HG02642 (cell line): ENCODE measurements around the gene PPP6R1.

Experiments used
- ATAC-seq: cut with Tn5 transposase; IDR thresholded peaks from one replicate; pipeline ENCODE4 v1.9.1; 2021; ENCODE audit warnings: mild to moderate bottlenecking; ENCODE audit not compliant: unreplicated experiment, poor library complexity

PPP6R1 gene

DNA sequence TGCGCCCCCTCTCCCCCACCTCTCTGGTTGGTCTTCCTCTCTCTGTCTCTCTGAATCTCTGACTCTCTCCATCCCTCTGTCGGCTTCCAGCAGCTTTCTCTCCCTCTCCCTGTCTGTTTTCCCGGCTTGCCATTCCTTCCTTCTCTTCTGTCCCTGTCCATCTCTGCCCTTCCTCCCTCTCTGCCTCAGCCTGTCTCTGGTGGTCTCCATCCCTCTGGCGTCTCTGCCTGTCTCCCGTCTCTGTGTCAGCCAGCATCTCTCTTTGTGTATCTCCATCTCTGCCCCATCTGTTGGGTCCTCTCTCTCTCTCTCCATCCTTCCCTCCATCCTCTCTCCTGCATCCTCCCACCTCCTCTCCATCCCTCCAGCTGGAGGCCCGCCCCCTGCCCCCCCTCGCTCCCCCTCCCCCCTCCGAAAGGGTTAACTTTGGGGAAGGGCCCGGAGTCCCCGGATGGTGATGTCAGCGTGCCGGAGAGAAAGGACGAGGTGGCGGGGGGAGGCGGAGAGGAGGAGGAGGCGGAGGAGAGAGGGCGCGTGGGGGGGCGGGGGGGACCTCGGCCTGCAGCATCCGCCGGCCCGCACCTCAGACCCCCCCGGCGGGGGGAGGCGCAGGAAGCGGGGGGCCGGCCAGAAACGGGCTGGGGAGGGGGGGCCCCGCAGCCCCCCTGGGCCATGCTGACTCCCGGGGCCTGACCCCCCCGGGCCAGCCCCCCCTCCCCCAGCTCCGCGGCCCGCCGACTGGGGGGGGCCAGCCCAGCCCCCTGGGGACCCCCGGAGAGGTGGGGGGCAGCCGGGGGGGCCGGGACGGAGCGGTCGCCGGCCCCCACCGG lies 24.9 kb upstream of the PPP6R1 start, which contains the start of gene BRSK1:
Gene BRSK1 (plus strand): TSS at position 450 of the 830 bp plus-strand sequence. CDS start 446 bp downstream, outside the sequence.
- no peak for ATAC-seq

DNA sequence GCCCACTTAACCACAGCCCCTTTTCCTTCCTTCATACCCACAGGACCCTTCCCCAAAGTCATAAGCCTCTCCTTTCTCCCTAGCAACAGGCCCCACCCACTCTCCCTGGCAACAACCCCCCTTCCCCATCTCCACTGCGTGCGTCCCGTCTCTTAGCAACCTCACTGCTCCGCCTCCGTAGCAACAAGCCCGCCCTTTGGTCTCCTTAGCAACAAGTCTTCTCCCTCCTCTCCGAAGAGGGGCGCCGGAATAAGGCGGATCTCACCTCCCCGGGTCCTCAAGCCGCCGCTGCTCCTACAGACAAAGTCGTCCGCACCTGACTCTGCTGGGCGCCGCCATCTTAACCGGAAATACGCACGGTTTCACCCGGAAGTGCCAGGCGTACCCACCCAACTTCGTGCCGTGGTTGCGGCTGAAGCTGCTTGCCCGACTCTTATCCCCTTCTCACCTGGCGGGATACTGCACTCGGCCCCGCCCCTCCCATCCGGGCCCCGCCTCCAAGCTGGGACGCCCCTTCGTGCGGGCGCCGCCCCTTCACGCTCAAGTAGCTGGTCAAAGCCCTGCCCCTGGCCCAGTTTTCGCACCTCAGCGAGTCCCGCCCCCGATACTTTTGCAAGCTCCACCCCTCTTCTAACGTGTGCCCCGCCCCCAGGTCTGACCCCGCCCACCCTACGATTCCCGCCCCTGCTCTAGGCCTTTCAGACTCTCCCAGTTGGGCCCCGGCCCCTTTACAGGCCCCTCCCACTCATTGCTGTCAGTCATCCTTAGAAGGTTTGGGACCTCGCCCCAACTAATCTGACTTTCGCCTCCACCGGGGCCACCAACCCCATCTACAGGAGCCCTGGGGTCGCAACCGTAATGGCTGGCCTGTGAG lies 21.2 kb upstream of the PPP6R1 start, which contains the start of gene HSPBP1:
Gene HSPBP1 (minus strand): TSS at position 341 of the 874 bp plus-strand sequence. CDS start 502 bp downstream, outside the sequence.
- peak; percentile 81 for ATAC-seq

- ATAC-seq = no peak
Measured at GRCh38 chr19:55279340-55279739, 20.5 kb upstream of the PPP6R1 start.

- ATAC-seq = no peak
Measured at GRCh38 chr19:55278391-55279135, 19.7 kb upstream of the PPP6R1 start.

GRCh38 chr19:55277494-55277893 lies 18.7 kb upstream of the PPP6R1 start:
- no peak for ATAC-seq

- ATAC-seq = no peak
Measured at GRCh38 chr19:55276720-55277430, 18.1 kb upstream of the PPP6R1 start.

GRCh38 chr19:55275851-55276719 lies 17.3 kb upstream of the PPP6R1 start:
- peak; percentile 33 for ATAC-seq

GRCh38 chr19:55273978-55274707 lies 15.3 kb upstream of the PPP6R1 start:
- ATAC-seq = no peak

DNA sequence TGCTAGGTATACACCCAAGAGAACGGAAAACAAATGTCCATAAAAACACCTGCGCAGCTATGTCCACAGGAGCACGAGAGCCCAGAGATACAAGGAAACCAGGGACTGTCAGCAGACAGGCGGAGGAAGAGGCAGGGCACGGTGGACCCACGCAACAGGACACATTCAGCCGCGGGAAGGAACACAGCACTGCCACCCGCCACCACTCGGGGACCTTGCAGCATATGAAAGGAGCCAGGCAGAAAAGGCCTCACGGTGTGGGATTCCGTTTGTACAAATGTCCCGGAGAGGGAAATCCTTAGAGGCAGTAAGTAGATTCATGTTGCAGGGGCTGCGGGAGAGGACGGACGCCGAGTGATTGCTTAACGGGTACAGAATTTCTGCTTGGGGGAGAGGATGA lies 13.3 kb upstream of the PPP6R1 start:
- no peak for ATAC-seq

- ATAC-seq = no peak
Measured at GRCh38 chr19:55270172-55270942, 11.5 kb upstream of the PPP6R1 start.

GRCh38 chr19:55269299-55269698 lies 10.5 kb upstream of the PPP6R1 start:
- ATAC-seq = no peak

DNA sequence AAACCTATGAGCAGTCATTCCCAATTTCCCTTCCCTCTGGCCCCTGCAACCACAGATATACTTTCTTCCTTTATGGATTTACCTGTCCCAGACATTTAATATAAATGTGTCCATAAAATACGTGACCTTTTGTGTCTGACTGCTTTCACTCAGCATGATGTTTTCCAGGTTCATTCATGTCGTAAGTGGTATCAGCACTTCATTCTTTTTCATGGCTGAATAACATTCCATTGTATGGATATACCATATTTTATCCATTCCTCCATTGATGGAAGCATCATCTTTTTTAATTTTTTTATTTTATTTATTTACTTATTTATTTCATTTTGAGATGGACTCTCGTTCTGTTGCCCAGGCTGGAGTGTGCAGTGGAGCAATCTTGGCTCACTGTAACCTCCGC lies 8.0 kb upstream of the PPP6R1 start:
- no peak for ATAC-seq

- no peak for ATAC-seq
Measured at GRCh38 chr19:55266404-55266803, 7.6 kb upstream of the PPP6R1 start.

- ATAC-seq = no peak
Measured at GRCh38 chr19:55265723-55266386, 7.0 kb upstream of the PPP6R1 start.

DNA sequence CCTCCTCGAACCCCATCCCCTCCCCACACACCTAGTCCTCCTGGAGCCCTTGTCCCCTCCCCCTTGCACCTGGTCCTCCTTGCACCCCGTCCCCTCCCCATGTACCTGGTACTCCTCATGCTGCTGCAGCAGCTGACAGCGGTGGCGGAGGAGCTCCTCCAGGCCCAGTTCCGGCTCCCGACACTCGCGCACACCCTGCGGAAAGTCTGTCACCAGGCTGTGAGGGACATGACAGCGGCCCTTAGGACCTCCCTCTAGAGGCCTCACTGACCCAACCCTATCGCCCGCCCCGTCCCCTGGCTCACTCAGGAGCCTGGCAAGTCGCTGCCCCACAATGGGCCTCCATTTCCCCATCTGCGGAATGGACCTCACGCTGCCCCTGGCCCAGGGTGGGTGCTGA lies 6.4 kb upstream of the PPP6R1 start:
- no peak for ATAC-seq

- no peak for ATAC-seq
Measured at GRCh38 chr19:55264531-55264930, 5.7 kb upstream of the PPP6R1 start.

DNA sequence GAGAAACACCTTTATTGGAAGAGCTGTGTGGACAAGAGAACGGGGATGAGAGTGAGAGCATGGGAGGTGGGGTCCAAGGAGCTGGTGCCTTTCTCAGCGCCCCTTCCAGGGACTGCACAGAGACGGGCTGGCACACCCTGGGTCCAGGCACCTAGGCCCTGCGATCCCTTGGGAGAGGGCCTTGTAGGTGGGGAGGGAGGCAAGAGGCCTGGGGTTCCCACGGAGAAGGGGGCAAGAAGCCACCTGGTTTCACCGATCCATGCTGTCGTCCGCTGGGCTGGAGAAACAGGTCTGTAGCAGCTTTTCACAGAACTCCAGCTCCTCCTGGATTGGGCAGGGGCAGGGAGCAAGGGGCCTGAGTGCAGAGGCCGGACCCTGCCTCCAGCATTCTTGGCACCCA lies 3.5 kb upstream of the PPP6R1 start:
- no peak for ATAC-seq
